HG03066 (cell line): ENCODE data around the gene LRRC2.
"Not testable (repeated sequence)": the region's sequence is repeated elsewhere in the genome, so short reads cannot be mapped to it uniquely, and the experiment has no call there.

ENCODE experiments used
- ATAC-seq: cut with Tn5 transposase; IDR thresholded peaks from one replicate; pipeline ENCODE4 v1.9.1; 2021; ENCODE audit warnings: low read depth; ENCODE audit not compliant: unreplicated experiment

The LRRC2 gene

DNA sequence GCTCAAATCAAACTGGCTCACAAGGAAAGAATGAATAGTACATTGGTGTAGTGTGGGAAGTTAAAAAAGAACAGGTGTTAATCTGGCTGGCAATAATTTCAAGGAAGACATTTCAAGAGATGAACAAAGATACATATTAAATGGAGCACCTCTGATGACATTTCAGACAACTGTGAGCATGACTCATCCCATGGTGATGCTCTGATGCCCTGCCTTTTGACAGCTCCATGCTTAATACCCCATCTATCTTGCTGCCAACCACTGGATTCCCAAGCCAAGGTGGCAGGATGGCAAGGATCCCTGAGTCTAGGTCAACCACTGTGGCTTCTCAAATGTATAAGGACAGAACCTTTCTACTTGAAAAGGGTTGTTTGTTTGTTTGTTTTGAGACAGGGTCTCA lies 29.3 kb downstream of the LRRC2 start:
- ATAC-seq: no peak

DNA sequence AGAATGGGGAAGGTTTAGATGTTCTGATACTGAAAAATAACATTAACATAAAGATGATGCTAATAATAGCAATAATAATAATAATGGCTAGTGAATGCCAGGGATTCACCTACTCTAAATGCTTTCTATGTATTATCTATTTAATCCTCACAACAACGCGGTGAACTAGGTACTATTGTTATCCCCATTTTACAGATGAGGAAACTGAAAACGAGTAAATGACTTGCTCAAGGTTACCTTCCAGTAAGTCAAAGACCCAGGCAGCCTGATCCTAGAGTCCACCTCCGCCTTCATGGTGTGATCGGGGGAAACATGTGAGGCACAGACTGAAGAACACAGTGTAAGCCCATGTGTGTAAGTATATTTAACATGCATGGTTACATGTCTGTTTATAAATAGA lies 30.4 kb downstream of the LRRC2 start:
- ATAC-seq: no peak

- ATAC-seq: no peak
Measured at GRCh38 chr3:46533091-46533490, 33.0 kb downstream of the LRRC2 start.

DNA sequence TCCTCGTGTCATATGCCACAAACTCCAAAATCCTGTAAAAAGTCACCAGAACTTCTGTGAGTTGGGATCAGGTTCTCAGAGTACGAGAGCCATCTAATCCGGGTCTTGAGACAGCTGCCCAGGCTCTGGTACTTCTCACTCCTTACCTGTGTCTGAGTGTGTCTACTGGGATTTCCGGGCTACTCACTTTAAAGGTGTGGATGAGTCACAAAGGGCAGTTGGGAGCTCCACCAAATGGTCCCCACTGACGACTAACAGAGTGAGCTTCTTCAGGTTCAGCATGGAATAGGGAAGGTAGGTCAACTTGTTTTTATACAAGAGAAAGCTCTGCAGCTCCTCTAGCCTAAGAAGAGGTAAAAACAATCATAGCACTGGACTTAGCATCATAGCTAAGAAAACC lies 38.9 kb downstream of the LRRC2 start:
- ATAC-seq: no peak

DNA sequence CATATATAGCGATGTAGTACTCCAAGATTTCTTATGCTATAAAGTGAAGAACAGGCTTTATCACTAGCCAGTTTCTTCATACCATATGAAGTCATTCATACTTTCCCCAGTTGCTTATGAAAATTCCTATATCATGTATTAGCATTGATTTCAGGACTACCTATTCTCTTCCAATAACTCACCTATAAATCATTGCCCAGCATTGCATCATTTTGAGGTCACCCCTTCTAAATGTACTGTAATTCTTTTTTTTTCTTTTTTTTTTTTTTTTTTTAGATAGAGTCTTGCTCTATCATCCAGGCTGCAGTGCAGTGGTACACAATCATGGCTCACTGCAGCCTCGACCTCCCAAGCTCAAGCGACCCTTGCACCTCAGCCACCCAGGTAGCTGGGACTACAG lies 41.3 kb downstream of the LRRC2 start:
- ATAC-seq: no peak

DNA sequence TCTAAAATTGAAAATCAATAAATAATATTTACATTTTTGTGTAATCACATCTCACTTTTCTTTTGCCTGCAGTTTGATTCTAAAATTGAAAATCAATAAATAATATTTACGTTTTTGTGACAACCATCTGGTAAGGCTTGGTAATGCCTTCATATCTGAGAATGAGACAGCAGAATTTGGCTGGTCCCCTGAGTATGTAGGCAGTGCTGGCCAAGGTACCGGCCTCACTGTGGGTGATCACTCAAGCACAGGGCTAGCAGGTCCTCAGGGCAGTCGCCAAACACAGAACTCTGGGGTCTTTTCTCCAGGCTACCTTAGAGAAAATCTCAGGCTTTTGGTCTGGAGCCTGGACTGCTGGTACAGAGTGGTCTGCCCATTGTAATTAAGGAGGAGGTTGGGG lies 42.1 kb downstream of the LRRC2 start:
- ATAC-seq: no peak

DNA sequence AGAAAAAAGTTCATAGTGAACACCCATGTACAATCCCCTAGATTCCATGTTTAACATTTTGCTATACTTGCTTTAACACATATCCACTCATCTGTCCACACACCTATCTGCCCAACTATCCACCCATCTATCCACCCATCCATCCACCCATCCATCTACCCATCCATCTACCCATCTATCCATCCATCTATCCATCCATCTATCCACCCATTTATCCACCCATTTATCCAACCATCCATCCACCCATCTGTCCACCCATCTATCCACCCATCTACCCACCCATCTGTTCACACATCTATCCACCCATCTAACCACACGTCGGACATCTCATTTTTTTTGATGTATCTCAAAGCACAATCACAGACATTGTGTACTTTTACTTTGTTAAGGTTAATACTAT lies 42.5 kb downstream of the LRRC2 start:
- no peak for ATAC-seq

- ATAC-seq: not testable (repeated sequence)
Measured at GRCh38 chr3:46522201-46522600, 43.9 kb downstream of the LRRC2 start.

DNA sequence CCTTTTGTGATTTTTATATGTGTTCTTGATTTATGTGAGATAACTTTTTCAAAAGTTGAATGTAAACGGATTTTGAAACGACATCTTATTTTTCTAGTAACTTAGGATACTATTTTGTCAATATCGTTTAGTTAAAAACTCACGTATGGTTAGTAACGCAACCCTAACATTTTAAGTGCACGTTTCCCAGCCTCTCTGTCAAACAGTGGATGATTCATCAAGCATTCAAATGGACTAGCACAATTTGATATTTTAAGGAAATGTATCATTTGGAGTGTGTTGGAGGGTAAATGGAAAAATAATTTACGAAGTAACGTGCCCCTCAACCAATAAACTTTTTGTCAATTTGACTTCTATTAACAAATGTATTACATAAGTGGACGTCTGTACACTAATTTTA lies 45.0 kb downstream of the LRRC2 start:
- ATAC-seq: no peak

DNA sequence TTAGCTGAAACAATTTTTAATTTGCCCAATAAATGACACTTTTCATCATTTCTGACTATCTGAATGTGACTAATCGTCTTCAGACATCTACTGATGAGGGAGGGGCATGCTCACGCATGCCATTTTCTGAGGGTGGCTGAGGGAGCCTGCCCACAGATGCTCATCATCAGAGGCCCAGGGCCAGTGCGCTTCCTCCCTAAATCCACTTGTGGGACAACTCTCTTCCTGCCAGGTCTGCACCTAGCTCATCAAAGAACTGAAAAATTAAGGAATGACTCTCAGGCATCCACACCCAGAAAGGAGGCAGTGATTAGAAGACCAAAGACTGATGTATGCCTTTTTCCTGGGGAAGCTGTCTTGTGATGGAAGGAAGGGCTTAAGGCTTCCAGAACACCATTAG lies 45.6 kb downstream of the LRRC2 start:
- no peak for ATAC-seq

- no peak for ATAC-seq
Measured at GRCh38 chr3:46519952-46520351, 46.1 kb downstream of the LRRC2 start.

DNA sequence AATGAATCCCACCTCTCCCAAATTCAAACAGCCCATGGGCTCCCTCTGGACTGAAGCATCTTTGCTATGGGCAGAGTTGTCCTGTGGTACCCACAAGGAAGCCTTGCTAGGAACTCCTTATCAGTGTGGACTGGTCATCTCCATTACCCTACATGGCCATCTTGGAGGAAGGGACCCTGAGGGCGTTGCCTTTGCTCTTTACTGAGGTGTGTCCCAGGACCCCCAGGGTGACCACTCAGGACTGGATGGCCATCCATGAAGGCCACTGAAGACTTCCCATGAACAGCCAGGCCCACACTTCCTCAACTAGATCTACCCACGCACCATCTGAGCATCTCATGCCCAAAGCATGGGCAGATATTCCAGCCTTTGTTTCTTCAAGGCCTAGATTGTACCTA lies 48.3 kb downstream of the LRRC2 start:
- ATAC-seq: no peak

GRCh38 chr3:46517016-46517783 lies 48.9 kb downstream of the LRRC2 start:
- ATAC-seq: no peak

DNA sequence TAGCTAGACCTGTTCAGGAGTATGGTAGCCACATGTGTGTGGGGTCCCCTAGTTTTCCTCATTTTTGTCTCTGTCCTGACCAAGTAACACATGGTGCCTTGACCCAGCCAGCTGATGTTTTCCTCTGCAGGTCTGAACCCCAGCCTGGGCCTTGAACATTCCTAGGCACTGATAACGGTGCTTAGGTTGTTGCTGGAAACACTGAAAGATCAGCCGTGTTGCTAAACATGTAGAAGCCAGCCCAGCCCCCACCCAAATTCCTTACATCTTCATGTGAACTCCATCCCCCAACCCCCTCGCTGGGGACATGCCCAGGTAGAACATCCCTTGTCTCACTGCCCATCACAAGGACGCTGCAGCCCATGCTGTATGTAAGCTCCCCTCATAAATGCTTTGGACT lies 49.6 kb downstream of the LRRC2 start:
- no peak for ATAC-seq

- ATAC-seq: no peak
Measured at GRCh38 chr3:46512191-46512749, 53.8 kb downstream of the LRRC2 start.

DNA sequence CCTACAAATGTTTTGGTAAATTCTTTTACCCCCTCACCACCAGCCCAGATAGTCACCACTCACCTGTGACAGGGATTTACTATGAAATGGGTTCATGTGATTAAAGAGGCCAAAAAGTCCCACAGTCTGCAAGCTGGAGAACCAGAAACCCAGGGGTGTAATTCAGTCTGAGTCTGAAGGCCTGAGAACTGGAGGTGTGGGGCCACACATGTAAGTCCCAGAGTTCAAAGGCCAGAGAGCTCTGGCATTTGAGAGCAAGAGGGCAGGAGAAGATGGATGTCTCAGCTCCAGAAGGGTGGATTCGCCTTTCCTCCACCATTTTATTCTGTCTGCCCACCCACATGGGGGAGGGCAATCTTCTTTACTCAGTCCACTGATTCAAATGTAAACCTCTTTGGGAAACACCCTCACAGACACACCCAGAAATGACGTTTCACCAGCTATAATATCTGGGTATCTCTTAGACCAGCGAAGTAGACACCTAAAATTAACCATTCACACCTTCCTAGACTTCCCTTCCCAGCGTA lies 56.4 kb downstream of the LRRC2 start:
- ATAC-seq: no peak

GRCh38 chr3:46508850-46509591 lies 57.1 kb downstream of the LRRC2 start:
- ATAC-seq: no peak

DNA sequence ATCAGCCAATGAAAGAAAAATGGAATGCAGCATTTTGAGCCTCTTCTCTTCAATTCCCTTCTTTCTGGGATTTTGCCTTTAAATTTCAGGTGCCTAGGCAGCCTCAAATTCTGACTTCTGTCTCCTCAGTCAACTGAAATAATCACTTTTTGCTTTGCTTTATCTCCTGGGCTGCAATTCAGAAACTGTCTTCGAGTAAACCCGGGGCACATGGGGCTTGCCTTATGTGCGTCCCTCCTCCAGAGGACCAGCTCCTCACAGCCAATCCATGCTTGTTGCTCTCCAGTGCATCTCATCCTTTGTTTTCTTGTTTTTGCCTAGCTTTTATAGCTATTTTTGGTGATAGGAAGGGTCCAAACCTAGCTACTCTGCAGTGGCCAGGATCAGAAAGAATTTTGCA lies 59.6 kb downstream of the LRRC2 start:
- no peak for ATAC-seq

- ATAC-seq: no peak
Measured at GRCh38 chr3:46505953-46506352, 60.1 kb downstream of the LRRC2 start.

DNA sequence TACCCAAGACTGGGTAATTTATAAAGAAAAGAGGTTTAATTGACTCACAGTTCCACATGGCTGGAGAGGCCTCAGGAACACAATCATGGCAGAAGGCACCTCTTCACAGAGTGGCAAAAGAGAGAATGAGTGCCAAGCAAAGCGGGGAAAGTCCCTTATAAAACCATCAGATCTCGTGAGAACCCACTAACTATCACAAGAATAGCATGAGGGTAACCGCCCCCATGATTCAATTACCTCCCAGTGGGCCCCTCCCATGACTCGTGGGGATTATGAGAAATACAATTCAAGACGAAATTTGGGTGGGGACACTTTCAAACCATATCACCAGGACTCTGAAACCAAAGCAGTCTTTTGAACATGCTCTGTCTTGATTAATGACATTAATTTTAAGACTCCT lies 61.3 kb downstream of the LRRC2 start:
- ATAC-seq: no peak

DNA sequence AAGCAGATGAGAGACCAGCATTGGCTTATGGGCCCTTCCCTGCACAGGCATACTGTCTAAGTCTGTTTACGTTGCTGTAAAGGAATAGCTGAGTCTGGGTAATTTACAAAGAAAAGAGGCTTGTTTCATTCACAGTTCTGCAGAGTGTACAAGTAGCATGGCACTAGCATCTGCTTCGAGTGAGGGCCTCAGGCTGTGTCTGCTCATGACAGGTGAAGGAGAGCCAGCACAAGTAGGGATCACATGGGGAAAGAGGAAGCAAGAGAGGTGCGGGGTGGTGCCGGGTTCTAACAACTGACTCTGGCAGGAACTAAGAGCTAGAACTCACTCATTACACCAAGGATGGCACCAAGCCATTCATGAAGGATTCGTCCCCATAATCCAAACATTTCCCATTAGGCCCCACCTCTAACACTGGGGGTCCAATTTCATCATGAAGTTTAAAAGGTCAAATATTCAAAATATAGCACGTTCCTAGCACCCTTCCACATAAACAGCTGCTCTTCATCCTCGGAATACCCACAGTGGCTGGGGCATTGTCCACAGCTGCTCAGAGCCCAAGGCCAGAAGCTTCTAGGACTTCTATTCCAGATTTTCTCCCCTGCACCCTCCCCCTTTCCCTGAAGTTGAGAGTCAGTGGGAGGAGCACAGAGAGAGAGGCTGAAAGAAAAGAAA lies 62.8 kb downstream of the LRRC2 start:
- no peak for ATAC-seq
